Stimulated activated CD8-positive, alpha-beta memory T cell treated with anti-CD3 and anti-CD28 coated beads, Interleukin-12 subunit alpha, Interleukin-12 subunit beta, amount 100 ng/mL, for 1 hour (primary cell): ENCODE data around the gene OSGEPL1.
"Not testable (repeated sequence)": the region's sequence is repeated elsewhere in the genome, so short reads cannot be mapped to it uniquely, and the experiment has no call there.

Source experiments
- DNase-seq: peaks from one replicate; pipeline ENCODE4 v3.0.0-alpha.2; 2020; ENCODE audit warnings: low read depth

Gene OSGEPL1

GRCh38 chr2:189729430-189729829, 33.2 kb downstream of the OSGEPL1 start:
- no peak for DNase-seq

GRCh38 chr2:189726849-189727248, 35.7 kb downstream of the OSGEPL1 start:
- no peak for DNase-seq

- no peak for DNase-seq
These were observed 36.3 kb downstream of the OSGEPL1 start for GRCh38 chr2:189726271-189726670.

DNA sequence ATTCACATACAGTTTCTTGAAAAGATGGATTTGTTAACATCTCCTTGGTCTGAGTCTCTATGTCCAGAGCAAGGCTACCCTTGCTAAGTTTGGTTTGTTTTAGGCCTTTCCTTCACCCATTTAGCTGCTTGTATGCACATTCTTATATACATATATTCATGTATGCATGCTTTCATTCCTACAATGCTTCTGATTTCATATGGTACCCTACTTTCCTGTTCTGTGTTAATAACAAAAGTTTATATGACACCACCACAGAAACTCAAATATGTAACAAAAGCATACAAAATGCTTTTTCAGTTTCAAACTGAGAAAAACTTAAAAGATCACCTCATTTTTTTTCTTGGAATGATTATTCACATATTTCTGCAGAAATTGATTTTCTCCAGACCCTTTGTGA, 39.4 kb downstream of the OSGEPL1 start:
- DNase-seq = no peak

DNA sequence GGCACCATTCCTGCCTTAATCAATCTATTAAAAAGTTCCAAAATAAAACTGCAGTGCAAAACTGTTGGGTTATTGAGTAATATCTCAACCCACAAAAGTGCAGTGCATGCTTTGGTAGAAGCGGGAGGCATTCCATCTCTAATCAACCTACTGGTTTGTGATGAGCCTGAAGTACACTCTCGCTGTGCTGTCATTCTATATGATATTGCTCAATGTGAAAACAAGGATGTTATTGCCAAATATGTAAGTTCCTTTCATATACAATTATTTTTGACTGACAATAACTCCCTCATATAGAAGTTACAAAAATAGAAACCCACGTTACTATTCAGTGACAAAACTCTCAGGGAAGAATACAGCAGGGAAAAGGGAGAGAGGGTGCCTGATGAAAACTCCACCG, 43.0 kb downstream of the OSGEPL1 start:
- no peak for DNase-seq

- not testable (repeated sequence) for DNase-seq
These were observed 45.0 kb downstream of the OSGEPL1 start for GRCh38 chr2:189717593-189717992.

- DNase-seq = no peak
These were observed 52.9 kb downstream of the OSGEPL1 start for GRCh38 chr2:189709501-189710221.

DNA sequence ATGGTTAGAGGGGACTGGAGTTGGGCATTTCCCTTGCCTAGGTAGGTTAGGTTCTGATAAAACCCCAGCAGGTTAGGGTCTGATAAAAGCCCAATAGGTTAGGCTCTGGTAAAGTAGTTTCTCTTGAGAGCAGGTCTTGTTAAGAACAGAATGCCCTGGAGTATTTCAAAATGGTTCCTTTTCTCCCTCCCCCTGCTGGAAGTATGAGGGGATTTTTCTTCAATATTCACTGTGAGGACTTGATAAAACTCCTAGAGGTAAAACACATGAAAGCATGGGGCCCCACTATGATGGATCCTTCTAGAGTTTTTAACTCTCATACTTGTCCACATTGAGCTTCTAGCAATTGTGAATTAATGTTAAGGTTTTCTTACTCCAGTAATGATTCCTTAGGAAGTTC, 60.5 kb downstream of the OSGEPL1 start:
- no peak for DNase-seq

DNA sequence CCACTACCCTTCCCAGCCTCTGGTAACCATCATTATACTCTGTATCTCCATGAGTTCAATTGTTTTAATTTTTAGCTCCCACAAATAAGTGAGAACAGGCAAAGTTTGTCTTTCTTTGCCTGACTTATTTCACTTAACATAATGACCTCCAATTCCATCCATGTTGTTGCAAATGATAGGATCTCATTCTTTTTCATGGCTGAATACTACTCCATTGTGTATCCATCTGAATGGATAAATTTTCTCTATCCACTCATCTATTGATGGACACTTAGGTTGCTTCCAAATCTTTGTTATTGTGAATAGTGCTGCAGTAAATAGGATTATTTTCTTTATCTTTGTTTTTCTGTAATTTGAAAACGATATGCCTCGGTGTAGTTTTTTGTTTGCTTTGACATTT, 61.9 kb downstream of the OSGEPL1 start:
- no peak for DNase-seq

GRCh38 chr2:189698020-189698887, 64.3 kb downstream of the OSGEPL1 start:
- DNase-seq = no peak
